Inflammatory macrophage (primary cell): ENCODE measurements around the gene GALNT5.
"Not testable (repeated sequence)": the region's sequence is repeated elsewhere in the genome, so short reads cannot be mapped to it uniquely, and the experiment has no call there.

Source experiments
- DNase-seq, 2 donors: peaks; one replicate each; pipeline ENCODE4 v3.0.0-alpha.2; 2020 to 2022

GALNT5 gene

DNA sequence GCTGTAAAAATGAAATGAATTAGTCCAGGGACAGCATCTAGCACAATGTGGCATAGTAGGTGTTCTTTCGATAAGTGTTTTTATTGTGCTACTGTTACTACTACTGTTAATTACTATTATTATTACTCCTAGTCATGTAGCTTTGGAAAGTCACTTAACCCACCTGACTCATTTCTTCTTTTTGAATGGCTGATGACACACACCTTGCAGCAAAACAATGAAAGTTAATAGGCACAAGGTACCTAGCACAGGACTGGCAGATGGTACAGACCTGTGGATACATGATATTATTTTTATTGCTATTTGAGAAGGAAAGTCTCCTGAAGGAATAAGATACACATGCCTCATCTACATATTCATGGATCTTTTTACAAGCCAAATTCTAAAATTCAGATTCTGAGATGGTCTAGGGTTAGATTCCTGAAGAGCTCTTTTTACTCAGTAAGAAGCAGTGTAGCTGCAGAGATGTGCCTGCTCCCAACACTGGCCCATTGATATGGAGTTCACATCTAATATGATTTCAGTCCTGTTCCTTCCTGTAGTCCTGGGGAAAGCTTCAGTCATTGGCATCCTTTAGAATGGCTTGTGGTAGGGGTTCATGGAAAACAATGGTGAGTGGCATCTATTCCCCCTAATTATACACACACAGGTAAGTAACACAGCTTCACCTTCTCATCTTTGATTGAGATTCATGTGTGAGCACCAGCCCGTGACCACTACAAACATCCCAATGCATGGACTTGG, 76.0 kb downstream of the GALNT5 start:
- no peak for DNase-seq

GRCh38 chr2:157334335-157334734, 76.8 kb downstream of the GALNT5 start:
- no peak for DNase-seq

DNA sequence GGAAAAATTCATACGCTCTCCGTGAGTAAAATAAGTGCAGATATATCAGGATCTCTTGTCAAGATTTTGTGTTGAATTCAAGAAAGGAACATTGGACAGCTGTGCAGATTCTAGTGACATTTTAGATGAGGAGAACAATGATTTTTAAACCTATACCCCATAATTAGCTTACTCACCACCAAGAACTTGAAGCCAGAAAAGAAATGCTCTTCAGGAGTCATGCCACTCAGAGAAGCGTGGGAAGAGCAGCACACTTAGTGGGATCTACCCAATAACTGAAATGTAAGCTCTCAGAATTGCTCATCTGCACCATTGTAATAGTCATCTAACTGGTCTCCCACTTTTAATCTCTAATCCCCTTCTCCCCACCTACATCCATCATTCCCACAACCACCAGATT, 77.3 kb downstream of the GALNT5 start:
- DNase-seq, result no peak

GRCh38 chr2:157336137-157337010, 78.9 kb downstream of the GALNT5 start:
- DNase-seq, result peak; percentile 57

- DNase-seq, result no peak
Measured at GRCh38 chr2:157337978-157338377, 80.5 kb downstream of the GALNT5 start.

DNA sequence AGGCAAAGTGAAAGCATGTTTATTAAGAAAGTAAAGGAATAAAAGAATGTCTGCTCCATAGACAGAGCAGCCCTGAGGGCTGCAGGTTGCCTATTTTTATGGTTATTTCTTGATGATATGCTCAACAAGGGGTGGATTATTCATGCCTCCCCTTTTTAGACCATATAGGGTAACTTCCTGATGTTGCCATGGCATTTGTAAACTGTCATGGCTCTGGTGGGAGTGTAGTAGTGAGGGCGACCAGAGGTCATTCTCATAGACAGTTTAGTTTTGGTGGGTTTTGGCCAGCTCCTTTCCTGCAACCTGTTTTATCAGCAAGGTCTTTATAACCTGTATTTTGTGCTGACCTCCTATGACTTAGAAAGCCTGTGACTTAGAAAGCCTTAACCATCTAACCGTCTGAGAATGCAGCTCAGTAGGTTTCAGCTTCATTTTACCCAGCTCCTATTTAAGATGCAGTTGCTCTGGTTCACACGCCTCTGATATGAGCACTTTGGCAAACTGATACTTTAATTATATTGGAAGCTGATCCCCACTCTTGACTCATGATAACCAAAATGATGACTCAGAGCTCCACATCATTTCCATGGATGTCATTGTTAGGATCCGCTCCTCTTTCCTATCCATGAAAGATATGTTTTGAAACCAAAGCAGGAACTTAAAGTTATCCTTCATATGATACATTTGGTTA, 82.6 kb downstream of the GALNT5 start:
- no peak for DNase-seq

- DNase-seq, result not testable (repeated sequence)
Measured at GRCh38 chr2:157341381-157341780, 83.9 kb downstream of the GALNT5 start.

DNA sequence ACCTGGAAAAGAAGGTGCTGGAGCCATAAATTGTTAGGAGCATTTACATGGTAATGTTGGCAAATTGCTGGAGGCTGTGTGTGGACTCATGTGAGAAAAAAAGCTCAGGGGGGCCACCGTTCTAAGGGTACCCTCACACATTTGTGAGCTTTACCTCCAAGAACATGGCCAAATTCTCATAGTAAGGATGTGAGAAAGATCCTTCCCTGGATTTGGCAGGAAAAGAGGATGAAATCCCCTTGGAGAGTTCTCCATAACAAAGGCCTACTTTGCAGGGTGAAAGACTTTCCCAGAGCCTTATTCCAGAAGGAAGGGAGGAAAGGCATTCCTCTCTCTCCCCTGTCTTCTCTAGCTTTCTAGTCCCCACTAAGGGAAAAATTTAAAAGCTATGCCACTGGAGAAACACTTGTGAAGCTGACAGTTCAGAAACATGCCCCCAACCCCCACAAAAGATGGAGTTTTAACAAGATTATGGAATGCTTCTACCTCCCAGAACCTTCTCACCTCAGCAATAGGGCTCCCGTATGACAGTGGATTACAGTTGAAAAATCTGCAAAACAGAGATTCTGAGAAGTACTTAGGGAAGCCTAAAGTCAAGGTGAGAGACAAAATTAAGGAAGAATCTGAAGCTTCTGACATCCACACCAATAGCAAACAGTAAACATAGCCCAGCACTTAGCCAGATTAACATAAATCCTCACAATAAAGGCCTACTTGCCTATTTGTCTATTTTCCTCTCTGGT, 88.3 kb downstream of the GALNT5 start:
- DNase-seq, result no peak

DNA sequence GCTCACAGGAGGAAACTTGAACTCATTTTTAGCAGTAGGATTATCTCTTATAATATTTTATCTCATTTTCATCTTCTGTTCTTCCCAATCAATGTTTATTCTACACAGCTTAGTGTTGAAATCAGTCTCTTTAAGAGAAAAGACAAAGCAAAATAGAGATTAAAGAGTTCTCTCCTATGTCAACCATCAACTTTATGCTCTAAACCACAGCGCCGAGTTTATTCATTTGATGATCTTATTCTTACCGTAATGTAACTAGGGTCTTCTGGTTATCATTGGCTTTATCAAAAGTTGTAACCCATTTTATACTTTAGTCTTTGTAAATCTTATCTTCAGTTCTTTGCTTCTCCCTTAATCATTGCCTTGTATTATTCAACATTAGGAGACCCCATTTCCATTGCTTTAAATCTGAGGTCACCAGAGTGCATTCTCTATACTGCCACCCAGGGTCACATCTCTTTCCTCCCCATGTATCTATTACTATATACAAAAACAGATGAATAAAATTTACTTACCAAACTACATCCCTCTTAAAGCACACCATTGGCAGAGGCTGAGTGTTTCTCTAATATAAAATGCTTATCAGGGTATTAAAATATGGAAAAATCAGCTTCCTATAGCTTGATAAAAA, 90.9 kb downstream of the GALNT5 start:
- no peak for DNase-seq

DNA sequence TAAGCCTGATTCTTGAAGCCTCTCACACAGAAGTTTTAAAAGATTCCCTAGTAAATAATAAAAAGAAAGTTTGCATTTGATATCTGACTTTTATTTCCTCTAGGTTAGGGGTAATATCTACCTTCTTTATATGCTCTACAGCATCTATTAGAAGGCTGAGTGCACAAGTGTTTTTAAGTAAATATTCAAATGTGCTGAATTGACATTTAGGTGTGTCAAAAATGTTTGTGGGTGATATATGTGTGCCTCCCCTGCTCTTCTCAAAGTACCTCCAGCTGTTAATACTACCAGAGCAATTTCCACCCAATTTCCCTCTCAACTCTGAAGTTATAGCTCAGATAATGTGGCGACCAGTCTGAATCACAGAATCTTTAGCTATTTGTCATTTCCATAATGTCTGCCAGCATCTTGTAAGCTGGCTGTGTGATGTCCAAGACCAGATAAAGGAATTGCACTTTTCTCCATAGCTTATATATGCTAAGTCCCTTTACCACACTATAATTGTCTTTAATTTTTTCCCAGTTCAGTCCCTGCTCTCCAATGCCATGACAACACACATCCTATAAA, 92.5 kb downstream of the GALNT5 start:
- DNase-seq, result no peak

DNA sequence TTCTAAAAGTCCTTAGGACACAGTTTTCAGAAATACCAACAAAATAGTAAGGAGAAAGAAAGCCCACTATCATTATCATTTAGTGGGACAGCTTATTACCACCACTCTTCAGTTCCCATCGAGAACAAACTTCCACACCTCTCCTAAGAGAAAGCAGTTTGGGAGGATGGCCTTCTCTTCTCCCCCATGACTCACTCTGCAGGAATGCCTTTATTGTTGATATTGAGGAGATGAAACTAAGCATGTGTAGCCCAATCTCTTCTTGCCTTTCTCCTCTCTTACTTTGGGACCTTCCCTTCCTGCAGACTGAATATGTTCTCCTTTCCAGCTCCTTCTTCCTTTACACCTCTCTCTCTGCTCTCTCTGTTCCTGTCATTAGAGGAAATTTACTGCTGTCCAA, 98.1 kb downstream of the GALNT5 start:
- no peak for DNase-seq

DNA sequence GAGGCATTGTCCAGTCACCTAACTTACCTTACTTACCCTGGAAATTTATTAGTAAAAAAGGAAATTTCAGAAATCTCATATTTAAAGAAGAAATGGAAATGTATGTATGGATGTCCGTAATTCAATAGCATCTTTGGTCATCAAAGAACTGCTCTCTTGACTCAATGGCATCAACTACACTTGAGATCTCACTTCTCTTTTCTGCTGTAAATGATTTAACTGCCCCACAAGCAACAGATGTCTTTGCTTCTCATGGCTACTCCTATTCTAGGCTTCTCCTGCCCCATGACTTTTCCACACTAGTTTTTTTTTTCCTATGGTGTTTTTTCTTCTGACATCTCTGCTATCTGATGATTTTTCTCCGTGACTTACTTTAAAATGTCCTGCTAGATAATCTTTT, 102.1 kb downstream of the GALNT5 start:
- DNase-seq, result no peak

GRCh38 chr2:157361526-157361925, 104.0 kb downstream of the GALNT5 start:
- DNase-seq, result no peak

- DNase-seq, result no peak
Measured at GRCh38 chr2:157362627-157363026, 105.1 kb downstream of the GALNT5 start.

DNA sequence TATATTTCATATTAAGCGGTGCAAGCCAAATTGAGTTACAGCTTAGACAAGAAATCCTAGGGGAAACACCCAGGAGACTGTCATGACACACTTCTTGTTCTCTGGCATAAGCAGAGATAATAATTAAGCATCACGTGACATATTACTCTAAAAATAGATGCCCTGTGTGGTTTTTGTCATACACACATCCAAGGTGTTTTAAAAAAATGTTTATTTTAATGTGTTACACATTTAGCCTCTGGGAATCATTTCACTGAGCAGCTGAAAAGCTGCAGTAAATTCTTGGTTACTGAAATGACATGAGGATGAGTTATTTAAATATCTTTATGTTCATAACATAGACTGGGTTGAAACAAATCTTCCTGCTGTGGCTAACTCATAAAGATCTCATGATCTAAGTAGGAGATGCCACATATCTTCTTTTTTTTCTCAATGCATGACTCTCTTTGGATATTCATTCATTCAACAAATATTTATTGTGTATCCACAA, 106.2 kb downstream of the GALNT5 start:
- DNase-seq, result no peak
